ENCODE measurements around the gene MDFIC2. TPM values are rescaled to one million over a fixed set of nuclear protein-coding genes. Genes with fewer than 3 reads are reported as not detected.
"Not testable (repeated sequence)": the region's sequence is repeated elsewhere in the genome, so short reads cannot be mapped to it uniquely, and the experiment has no call there.

The MDFIC2 gene
- total RNA-seq, 3 donors from 2014 or later, result not detected

DNA sequence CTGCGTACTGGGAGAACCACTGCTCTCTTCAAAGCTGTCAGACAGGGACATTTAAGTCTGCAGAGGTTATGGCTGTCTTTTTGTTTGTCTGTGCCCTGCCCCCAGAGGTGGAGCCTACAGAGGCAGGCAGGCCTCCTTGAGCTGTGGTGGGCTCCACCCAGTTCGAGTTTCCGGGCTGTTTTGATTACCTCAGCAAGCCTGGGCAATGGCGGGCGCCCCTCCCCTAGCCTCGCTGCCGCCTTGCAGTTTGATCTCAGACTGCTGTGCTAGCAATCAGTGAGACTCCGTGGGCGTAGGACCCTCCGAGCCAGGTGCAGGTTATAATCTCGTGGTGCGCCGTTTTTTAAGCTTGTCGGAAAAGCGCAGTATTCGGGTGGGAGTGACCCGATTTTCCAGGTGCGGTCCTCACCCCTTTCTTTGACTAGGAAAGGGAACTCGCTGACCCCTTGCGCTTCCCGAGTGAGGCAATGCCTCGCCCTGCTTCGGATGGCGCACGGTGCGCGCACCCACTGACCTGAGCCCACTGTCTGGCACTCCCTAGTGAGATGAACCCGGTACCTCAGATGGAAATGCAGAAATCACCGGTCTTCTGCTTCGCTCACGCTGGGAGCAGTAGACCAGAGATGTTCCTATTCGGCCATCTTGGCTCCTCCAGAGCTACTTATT is 21.9 kb downstream of the MDFIC2 start:
- not testable (repeated sequence) for ATAC-seq; H3K9me3 Mint-ChIP-seq; DNase-seq; H3K27me3 Mint-ChIP-seq (ENCODE audit: low read depth); H3K4me3 Mint-ChIP-seq; H3K4me1 Mint-ChIP-seq (ENCODE audit: low read depth); H3K36me3 Mint-ChIP-seq (ENCODE audit: insufficient read depth)

GRCh38 chr3:70281663-70282062 is 30.8 kb downstream of the MDFIC2 start:
- no peaks in the 10 kb centered on the region for H3K4me1 Mint-ChIP-seq (ENCODE audit: low read depth)
- peaks cover 5% of the 10 kb centered on the region for H3K9me3 Mint-ChIP-seq
- ATAC-seq (no peak), DNase-seq (no peak)
- H3K27me3 Mint-ChIP-seq (ENCODE audit: low read depth), result peaks cover 2% of the 10 kb centered on the region
- H3K4me3 Mint-ChIP-seq, result no peak overlapping the region
- H3K36me3 Mint-ChIP-seq (ENCODE audit: insufficient read depth), result no peaks in the 10 kb centered on the region

DNA sequence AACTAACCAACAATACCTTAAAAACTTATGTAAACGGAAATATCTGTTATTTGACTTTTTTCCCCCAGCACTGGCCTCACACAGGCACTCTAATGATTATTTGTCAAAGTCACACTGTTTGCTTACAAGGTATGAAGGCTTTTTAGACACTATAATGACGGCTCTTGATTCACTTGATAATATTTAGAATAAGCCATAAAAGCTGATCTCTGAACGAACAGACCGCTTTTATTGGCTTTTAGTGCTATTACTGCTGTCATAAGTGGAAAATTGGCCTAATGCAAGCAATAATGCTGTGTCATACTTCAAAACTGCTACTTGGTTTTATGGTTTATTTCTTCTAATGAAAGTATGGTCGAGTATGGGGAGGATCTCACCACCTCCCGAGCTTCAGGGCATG is 35.1 kb downstream of the MDFIC2 start:
- Mint-ChIP-seq H3K4me1 (ENCODE audit: low read depth) (no peaks in the 10 kb centered on the region), H3K9me3 (no peaks in the 10 kb centered on the region), H3K36me3 (ENCODE audit: insufficient read depth) (no peaks in the 10 kb centered on the region), H3K27me3 (ENCODE audit: low read depth) (peaks cover 2% of the 10 kb centered on the region), H3K4me3 (no peak overlapping the region)
- ATAC-seq (no peak), DNase-seq (no peak)

DNA sequence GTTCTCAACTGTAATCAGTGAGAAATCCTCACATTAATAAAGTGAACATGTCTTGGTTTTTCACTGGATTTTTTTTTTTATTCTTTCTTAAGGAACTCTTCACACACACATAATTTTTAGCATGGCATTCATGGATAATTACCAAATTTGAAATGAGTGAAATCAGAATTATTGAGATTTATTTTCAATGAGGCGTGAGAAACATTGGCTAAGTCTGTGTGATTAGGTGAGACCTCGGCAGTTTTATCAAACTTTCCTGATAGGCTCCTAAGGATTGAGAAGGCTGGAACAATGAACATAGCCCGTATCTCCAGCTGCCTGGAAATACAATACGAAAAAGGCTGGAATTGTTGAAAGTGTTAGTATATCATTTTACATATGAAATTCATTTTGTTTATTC is 35.5 kb downstream of the MDFIC2 start:
- Mint-ChIP-seq H3K4me1 (ENCODE audit: low read depth) (no peaks in the 10 kb centered on the region), H3K9me3 (no peaks in the 10 kb centered on the region), H3K27me3 (ENCODE audit: low read depth) (peaks cover 2% of the 10 kb centered on the region), H3K36me3 (ENCODE audit: insufficient read depth) (no peaks in the 10 kb centered on the region), H3K4me3 (no peak overlapping the region)
- ATAC-seq (no peak), DNase-seq (no peak)

DNA sequence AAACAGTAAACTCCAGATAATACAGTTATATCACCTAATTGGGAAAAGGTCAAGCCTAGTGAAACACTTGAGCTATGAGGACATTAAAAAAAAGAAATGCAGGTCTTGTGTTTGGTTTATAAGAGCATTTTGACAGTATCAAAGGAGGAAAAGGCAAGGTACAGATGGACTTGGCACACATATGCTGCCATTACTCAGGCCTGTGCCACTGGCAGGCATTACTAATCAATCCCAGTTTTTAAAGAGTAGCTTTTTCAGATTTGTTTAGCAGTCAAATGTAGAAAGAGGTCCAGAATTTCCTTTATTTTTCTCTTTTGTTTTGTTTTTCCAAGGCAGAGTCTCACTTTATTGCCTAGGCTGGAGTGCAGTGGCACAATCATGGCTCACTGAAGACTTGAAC is 38.9 kb downstream of the MDFIC2 start:
- no peaks in the 10 kb centered on the region for H3K36me3 Mint-ChIP-seq (ENCODE audit: insufficient read depth)
- no peak for ATAC-seq
- H3K27me3 Mint-ChIP-seq (ENCODE audit: low read depth), result no peaks in the 10 kb centered on the region

DNA sequence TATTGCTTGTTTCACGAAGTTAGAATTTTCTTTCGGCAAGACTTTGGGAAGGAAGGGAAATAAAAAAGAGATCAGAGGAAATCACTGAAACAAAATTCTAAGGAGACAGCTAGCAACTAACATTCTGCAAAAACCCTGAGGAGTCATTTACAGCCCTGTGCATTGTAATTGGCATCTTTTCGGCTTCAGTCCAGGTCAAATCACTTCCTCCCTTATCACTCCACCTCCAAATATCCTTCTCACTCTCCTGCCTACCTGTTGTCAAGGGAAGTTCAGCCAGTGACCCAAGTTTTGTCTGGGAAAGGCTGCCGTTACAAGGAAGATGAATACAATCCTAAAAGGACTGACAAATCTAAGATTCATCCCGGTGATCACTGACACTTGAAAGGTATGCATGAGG is 39.6 kb downstream of the MDFIC2 start:
- no peaks in the 10 kb centered on the region for H3K4me1 Mint-ChIP-seq (ENCODE audit: low read depth)
- H3K27me3 Mint-ChIP-seq (ENCODE audit: low read depth), result no peaks in the 10 kb centered on the region
- no peak overlapping the region for H3K4me3 Mint-ChIP-seq
- no peak for DNase-seq
- ATAC-seq, result no peak
- no peaks in the 10 kb centered on the region for H3K9me3 Mint-ChIP-seq
- no peaks in the 10 kb centered on the region for H3K36me3 Mint-ChIP-seq (ENCODE audit: insufficient read depth)

More for the DNA sequence above, 38.9 kb downstream of the MDFIC2 start:
- no peak overlapping the region for H3K4me3 Mint-ChIP-seq
- no peaks in the 10 kb centered on the region for H3K4me1 Mint-ChIP-seq (ENCODE audit: low read depth)
- no peaks in the 10 kb centered on the region for H3K9me3 Mint-ChIP-seq
- no peak for DNase-seq

GRCh38 chr3:70264122-70264780 is 48.2 kb downstream of the MDFIC2 start:
- no peaks in the 10 kb centered on the region for H3K27me3 Mint-ChIP-seq (ENCODE audit: low read depth)
- H3K4me1 Mint-ChIP-seq (ENCODE audit: low read depth), result no peaks in the 10 kb centered on the region
- ATAC-seq (no peak), DNase-seq (no peak)
- H3K4me3 Mint-ChIP-seq, result no peak overlapping the region
- H3K9me3 Mint-ChIP-seq, result no peaks in the 10 kb centered on the region
- H3K36me3 Mint-ChIP-seq (ENCODE audit: insufficient read depth), result no peaks in the 10 kb centered on the region

- Mint-ChIP-seq H3K36me3 (ENCODE audit: insufficient read depth) (no peaks in the 10 kb centered on the region), H3K4me1 (ENCODE audit: low read depth) (no peaks in the 10 kb centered on the region), H3K4me3 (no peak overlapping the region), H3K9me3 (no peaks in the 10 kb centered on the region), H3K27me3 (ENCODE audit: low read depth) (no peaks in the 10 kb centered on the region)
- no peak for ATAC-seq
- DNase-seq, result no peak
Measured at GRCh38 chr3:70261283-70261682, 51.2 kb downstream of the MDFIC2 start.

DNA sequence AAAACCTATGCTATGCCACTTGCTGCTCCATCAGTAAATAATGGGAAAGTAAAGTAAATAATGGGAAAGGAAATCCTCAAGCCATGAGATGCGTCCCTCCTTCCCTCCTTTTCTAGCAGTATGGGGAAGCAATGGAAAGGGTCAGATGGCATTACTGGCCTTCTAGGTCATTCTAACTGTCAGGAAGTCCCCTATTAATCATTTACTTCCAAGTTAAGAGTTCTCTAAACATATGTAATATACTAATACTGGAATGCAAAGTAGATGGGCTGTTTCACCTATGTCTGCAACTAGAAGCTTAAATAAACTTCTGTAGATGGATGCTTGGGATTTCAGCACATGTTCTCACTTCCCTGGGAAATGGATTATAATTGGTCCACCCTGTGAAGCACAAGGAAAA is 55.9 kb downstream of the MDFIC2 start:
- Mint-ChIP-seq H3K4me3 (no peak overlapping the region), H3K9me3 (no peaks in the 10 kb centered on the region), H3K27me3 (ENCODE audit: low read depth) (peaks cover 2% of the 10 kb centered on the region), H3K4me1 (ENCODE audit: low read depth) (no peaks in the 10 kb centered on the region), H3K36me3 (ENCODE audit: insufficient read depth) (no peaks in the 10 kb centered on the region)
- no peak for DNase-seq
- ATAC-seq, result no peak

GRCh38 chr3:70250492-70250891 is 61.9 kb downstream of the MDFIC2 start:
- Mint-ChIP-seq H3K27me3 (ENCODE audit: low read depth) (peaks cover 2% of the 10 kb centered on the region), H3K4me3 (no peak overlapping the region), H3K4me1 (ENCODE audit: low read depth) (no peaks in the 10 kb centered on the region), H3K36me3 (ENCODE audit: insufficient read depth) (no peaks in the 10 kb centered on the region), H3K9me3 (peaks cover 8% of the 10 kb centered on the region)
- no peak for DNase-seq
- no peak for ATAC-seq

- DNase-seq (no peak), ATAC-seq (no peak)
- Mint-ChIP-seq H3K27me3 (ENCODE audit: low read depth) (peaks cover 2% of the 10 kb centered on the region), H3K36me3 (ENCODE audit: insufficient read depth) (no peaks in the 10 kb centered on the region), H3K4me3 (no peak overlapping the region), H3K9me3 (peaks cover 8% of the 10 kb centered on the region), H3K4me1 (ENCODE audit: low read depth) (no peaks in the 10 kb centered on the region)
Measured at GRCh38 chr3:70249509-70250160, 62.8 kb downstream of the MDFIC2 start.

DNA sequence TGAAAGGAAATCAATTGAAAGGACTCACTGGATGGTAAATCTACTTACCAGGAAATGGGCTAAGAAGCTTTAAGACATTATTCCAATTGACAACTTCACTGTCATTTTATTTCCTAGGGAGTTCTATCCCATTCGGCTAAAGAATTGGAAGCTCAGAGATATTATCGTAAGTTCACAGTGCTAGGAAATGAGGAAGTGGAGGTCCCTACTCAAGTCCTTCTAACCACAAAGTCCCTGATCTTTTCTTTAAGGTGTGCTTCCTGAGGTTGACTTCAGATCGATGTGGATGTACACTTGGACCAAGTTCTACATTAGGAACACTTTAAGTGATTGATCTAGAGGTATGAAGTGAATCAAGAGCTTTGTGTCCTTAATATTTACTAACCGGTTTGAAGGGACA is 63.6 kb downstream of the MDFIC2 start:
- no peaks in the 10 kb centered on the region for H3K36me3 Mint-ChIP-seq (ENCODE audit: insufficient read depth)
- no peak for ATAC-seq
- no peak for DNase-seq
- no peak overlapping the region for H3K4me3 Mint-ChIP-seq
- H3K9me3 Mint-ChIP-seq, result peaks cover 8% of the 10 kb centered on the region
- H3K27me3 Mint-ChIP-seq (ENCODE audit: low read depth), result peaks cover 2% of the 10 kb centered on the region
- no peaks in the 10 kb centered on the region for H3K4me1 Mint-ChIP-seq (ENCODE audit: low read depth)

- DNase-seq (no peak), ATAC-seq (no peak)
- Mint-ChIP-seq H3K9me3 (peaks cover 8% of the 10 kb centered on the region), H3K36me3 (ENCODE audit: insufficient read depth) (no peaks in the 10 kb centered on the region), H3K27me3 (ENCODE audit: low read depth) (peaks cover 2% of the 10 kb centered on the region), H3K4me3 (no peak overlapping the region), H3K4me1 (ENCODE audit: low read depth) (no peaks in the 10 kb centered on the region)
Measured at GRCh38 chr3:70247955-70248354, 64.5 kb downstream of the MDFIC2 start.

GRCh38 chr3:70245746-70246525 is 66.5 kb downstream of the MDFIC2 start:
- H3K4me3 Mint-ChIP-seq, result no peak overlapping the region
- no peaks in the 10 kb centered on the region for H3K36me3 Mint-ChIP-seq (ENCODE audit: insufficient read depth)
- H3K27me3 Mint-ChIP-seq (ENCODE audit: low read depth), result no peaks in the 10 kb centered on the region
- no peaks in the 10 kb centered on the region for H3K4me1 Mint-ChIP-seq (ENCODE audit: low read depth)
- ATAC-seq, result no peak
- peaks cover 8% of the 10 kb centered on the region for H3K9me3 Mint-ChIP-seq
- no peak for DNase-seq
